DMS 273 (cell line): ENCODE data around the gene ZYX.
"Not testable (repeated sequence)": the region's sequence is repeated elsewhere in the genome, so short reads cannot be mapped to it uniquely, and the experiment has no call there.

Experiments used
- DNase-seq: peaks from one replicate; lab custom pipeline; 2025; ENCODE audit not compliant: unreplicated experiment; lab: John Stamatoyannopoulos, UW

ZYX gene

DNA sequence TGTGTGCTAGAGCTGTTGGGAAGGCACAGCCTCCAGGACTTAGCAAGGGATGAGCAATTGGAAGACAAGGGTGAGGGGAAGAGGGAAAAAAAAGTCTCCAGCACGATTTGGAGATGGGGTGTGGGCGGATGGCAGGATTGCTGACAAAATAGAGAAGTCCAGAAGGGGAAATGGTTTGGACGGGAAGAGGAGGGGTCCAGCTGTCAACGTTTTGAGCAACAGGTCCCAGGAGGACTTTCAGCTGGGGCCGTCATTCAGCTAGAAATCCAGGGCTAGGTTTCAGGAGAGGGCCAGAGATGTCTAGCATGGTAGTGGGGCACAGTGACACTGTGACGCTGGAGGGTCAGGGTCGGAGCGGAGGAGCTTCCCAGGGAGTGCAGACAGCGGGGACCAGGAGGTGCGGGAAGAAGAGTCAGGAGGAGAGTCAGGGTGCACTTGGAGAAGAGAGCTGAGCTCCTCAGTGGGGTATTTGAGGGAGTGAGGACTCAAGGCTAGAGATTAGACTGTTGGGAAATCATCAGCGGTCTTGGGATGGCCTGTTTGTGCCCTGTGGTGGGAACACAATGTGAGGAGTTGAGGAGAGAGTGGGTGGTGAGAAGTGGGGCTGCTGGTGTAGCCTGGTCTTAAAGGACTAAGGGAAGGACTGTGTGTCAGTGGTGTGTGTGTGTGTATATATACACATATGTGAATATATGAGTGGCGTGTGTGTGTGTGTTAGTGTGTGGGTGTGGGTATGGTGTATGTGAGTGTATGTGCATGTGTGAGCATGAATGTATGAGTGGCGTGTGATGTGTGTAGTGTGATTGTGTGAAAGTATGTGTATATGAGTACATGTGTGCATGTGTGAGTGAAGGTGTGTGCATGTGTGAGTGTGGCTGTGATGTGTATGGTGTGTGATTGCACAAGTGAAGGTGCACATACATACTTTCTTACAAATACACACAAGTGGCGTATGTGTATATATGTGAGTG is 3.8 kb downstream of the ZYX start:
- no peak for DNase-seq

- DNase-seq = no peak
These were observed 5.0 kb downstream of the ZYX start for GRCh38 chr7:143385891-143386781.

DNA sequence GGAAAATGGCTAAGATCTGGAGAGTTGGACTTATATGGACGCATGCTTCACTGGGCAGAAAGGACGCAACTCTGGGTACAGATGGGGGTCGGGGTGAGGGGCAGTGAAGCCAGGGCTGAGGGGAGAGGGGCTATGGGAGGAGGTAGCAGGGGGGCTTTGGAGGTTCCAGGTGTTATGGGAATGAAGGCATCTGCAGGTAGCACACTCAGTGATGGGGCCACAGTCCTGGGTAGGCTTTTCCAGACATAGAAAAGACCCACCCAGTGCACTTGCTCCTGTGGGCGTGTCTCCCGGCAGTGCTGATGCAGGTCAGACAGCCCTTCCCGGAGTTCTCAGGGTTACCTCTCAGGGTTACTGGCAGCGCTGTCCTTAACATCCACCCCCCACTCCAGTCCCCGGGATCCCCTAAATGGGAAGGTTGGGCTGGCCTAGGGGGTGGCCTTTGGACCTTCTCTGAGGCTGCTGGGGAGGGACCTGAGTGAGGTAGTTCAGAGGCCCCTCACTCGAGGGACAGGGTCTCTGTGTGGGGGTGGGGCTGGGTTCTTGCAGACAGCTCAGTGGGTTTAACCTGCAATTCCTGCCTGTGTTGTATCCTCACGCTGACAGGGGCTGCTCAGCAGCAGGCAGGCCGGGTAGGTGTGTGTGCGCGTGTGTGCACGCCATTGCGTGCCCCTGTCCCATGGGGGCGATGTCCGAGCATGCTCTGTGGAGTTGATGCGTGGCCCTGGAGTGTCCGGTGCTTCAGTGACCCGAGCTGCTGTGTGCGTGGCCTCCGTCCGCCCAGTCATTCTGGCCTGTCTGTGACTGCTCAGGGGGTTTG is 6.2 kb downstream of the ZYX start:
- no peak for DNase-seq

GRCh38 chr7:143388051-143388450 is 6.9 kb downstream of the ZYX start:
- DNase-seq = no peak

- DNase-seq = no peak
These were observed 7.5 kb downstream of the ZYX start for GRCh38 chr7:143388491-143389101.

DNA sequence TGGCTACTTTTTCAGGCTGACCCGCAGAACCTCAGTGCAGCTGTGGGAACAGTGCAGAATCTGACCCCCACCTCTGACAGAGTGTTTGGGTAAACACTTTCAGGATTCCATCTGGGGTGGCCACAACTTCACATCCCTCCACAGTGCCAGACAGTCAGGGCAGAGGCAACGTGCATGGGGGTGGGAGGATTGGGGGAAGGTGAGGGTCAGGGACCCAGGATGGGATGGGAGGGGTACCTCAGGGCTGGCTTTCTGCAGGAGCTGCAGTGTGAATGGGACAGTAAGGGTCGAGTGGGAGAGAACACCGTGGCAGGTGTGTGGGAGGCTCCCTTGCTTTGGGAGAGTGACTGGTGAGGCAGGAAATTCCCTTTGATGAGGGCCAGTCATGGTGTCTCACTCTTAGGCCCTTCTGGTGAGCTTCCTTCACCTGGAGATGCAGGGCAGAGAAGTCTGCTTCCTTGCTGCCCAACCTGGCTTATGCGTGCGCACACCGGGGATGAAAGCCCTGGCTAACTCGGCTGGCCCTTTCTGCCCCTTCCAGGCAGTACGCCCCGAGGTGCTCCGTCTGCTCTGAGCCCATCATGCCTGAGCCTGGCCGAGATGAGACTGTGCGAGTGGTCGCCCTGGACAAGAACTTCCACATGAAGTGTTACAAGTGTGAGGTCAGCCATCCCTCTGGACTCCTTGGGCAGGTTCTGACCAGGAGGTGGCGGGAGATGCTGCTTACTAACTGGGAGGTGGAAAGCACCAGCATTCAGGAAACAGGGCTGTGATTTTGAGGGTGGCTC is 8.4 kb downstream of the ZYX start:
- no peak for DNase-seq

DNA sequence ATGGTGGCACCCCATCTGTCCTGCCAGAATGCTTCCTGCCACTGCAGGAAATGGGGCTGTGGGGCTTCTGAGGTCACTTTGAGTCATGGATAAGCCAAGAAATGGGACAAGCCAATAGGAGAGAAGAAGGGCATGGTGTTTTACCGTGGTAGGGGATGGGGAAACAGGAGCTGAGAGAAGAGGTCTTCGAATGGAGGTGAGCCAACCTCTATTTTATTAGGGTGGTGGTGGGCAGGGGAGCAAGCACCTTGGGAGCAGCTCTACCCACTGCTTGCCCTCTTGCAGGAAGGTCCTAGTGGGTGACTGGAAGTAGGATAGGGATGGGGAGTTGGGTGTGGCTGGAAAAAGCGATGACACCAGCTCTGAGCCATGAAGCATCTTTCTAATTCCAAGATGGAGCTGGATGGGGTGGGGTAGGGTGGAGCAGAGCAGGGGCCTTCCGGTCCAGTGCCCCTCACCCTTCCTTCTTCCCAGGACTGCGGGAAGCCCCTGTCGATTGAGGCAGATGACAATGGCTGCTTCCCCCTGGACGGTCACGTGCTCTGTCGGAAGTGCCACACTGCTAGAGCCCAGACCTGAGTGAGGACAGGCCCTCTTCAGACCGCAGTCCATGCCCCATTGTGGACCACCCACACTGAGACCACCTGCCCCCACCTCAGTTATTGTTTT is 9.1 kb downstream of the ZYX start:
- DNase-seq = no peak

- DNase-seq = no peak
These were observed 9.7 kb downstream of the ZYX start for GRCh38 chr7:143390773-143391317.

GRCh38 chr7:143391462-143392404 is 10.6 kb downstream of the ZYX start:
- no peak for DNase-seq

- not testable (repeated sequence) for DNase-seq
These were observed 11.3 kb downstream of the ZYX start for GRCh38 chr7:143392427-143392826.

DNA sequence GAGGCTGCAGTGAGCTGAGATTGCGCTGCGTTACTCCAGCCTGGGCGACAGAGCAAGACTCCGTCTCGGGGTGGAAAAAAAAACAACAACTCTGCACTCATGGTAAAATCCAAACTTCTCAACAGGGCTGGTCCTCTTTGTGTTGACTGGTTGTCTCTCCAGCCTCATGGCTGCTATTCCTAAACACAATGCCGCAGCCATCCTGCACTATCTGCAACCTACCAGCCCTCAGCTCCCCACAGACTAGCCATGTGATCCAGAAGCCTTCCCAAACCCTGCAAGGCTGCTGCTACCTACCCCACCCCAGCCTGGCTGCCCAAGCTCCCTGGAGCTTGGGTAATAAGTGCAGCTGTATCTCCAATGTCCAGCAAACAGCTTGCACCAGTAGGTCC is 11.7 kb downstream of the ZYX start:
- DNase-seq = no peak

DNA sequence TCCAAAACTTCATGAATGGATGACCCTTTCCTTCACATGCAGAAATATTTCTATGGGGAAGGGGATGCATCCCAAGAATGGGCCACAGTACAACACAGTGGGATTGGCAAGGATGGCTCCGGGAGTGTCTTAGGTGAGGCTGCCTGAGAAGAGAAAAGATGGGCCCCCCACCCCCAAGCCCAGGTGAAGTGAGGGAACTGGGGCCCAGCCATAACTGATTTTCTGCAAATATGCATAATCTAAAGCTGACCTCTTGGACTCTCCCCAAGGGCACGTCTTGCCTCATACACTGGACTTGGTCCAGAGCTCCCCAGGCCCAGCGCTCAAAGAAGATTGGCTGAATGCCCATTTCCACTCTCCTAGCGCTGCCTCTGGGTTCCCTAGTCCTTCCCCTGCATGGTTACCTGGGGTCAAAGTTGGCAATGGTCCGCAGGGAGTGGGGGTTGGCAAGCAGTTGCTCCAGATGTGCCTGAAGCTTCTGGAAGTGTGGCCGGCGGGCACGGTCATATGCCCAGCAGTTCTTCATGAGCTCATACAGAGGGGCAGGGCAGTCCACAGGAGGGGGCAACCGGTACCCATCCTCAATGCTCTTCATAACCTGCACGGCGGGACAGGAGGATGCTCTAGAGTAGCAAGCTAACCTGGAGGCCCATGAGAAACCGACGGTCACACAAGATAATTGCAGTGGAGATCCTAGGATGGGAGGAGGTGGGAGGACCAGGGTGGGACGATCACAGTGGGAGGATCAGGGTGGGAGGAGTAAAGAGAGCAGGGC is 12.3 kb downstream of the ZYX start:
- DNase-seq = peak; percentile 22

- DNase-seq = no peak
These were observed 12.9 kb downstream of the ZYX start for GRCh38 chr7:143394068-143394467.

DNA sequence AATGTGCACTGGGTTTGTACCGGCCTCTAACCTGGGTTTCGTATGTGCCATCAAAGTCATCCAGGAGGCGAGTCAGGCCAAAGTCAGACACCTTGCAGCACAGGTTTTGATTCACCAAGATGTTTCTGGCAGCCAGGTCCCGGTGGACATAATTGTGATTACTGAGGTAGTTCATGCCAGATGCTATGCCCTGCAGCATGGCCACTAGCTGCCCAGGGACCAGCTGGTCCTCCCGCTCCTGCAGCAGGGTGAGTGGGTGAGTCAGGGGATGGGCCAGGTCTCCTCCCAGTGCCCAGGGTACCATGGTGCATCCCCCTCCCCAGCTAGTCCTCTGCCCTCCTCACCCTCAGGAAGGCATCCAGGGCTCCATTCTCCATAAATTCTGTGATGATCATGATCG is 13.6 kb downstream of the ZYX start:
- DNase-seq = no peak

DNA sequence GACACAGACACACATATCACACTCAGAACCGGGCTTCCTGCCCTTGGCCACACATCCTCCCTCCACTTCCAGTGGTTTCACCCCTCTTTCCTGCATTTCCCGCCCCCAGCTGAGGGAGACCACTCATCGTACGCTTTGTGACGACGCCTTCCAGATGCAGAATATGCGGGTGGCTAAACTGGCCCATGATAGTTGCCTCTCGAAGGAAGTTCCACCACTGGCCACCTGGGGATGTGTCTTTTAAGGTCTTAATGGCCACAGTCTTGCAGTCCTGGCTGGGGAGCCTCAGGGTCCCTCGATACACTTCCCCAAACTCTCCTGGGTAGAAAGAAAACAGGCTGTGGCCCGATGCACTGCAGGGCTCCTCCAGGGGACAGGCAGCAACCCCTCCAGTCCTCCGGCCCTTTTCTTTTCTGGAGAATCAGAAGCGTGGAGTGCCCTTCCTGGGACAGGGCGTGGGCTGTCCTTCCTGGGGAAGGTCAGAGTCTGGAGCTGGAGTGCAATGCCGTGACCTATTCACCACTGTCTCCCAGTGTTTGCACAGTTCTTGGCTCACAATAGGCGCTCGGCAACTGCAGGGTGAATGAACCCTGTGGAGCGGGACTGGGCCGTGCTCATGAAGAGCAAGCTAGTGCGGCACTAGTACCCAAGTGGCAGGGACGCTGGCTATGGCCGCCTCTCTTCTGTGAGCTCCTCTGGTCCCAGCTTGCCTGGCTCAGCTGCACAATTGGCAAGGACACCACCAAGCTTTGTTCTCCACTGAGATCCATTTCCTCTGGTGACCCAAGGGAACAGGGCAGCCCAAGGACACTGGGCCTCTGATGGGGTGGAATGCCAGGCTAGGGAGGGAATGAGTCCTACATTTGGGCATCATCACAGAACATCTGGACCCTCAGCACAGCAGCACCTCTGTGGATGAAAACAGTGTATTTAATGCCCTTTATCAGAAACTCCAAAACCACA is 14.3 kb downstream of the ZYX start:
- DNase-seq = peak; percentile 39

DNA sequence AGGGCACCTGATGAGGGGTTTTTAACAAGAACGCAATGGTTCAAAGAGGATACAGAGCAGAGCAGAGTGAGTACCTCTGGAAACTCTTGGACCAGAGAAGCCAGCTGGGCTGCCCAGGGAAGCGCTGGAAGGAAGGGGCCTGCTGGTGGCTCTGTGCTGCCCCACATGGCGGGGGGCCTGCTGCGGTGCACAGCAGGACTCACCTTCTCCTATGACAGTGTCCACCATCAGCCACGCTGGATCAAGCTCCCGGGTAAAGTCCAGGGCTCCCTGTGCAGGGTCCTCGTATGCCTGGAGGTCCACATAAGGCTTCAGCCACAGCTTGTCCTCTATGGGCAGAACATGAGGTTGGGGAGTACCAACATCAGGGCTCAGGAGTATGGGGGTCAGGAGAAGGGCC is 15.0 kb downstream of the ZYX start:
- DNase-seq = no peak
